ENCODE results near the gene OR2T6. TPM values are rescaled to one million over a fixed set of nuclear protein-coding genes. Genes with fewer than 3 reads are reported as not detected.
"Not testable (repeated sequence)": the region's sequence is repeated elsewhere in the genome, so short reads cannot be mapped to it uniquely, and the experiment has no call there.

Gene OR2T6
- polyA plus RNA-seq, 2 donors = not detected

DNA sequence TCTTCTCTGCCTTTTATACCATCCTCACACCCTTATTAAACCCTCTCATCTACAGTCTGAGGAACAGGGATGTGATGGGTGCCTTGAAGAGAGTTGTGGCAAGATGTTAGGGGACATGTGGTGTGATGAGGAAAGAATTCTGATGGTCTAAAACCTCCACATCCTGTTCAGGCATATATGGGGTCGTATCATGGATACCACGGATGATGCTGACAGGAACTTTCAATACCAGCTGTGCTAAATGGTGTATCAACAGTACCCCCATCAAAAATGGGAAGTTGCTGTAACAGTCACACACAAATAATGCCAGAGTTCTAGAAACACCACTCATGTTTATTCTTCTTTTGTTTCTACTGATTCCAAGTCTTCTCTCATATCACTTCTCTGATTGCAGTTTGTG lies 12.9 kb downstream of the OR2T6 start:
- 51 to 53% methylated on average over 2 of the region's 2 CpGs for WGBS, 2 donors
- H3K27me3 ChIP-seq (ENCODE audit: control insufficient read depth in 1 of 2, insufficient read depth in 2 of 2, low read length in 2 of 2) = no peaks in the 10 kb centered on the region
- H3K4me3 ChIP-seq (ENCODE audit: low read depth in 1 of 2, low read length in 2 of 2) = no peak overlapping the region
- no peaks in the 10 kb centered on the region for H3K36me3 ChIP-seq (ENCODE audit: control insufficient read depth in 2 of 2, insufficient read depth in 2 of 2, low read length in 1 of 2)
- no peak overlapping the region for H3K27ac ChIP-seq (ENCODE audit: low read depth in 2 of 2, low read length in 1 of 2)
- H3K4me1 ChIP-seq (ENCODE audit: control insufficient read depth in 2 of 2, insufficient read depth in 2 of 2, low read length in 1 of 2) = no peaks in the 10 kb centered on the region
- peaks cover 0 to 4% of the 10 kb centered on the region in 2 donors for H3K9me3 ChIP-seq (ENCODE audit: control insufficient read depth in 2 of 2, insufficient read depth in 1 of 2, low read depth in 1 of 2, low read length in 1 of 2)

DNA sequence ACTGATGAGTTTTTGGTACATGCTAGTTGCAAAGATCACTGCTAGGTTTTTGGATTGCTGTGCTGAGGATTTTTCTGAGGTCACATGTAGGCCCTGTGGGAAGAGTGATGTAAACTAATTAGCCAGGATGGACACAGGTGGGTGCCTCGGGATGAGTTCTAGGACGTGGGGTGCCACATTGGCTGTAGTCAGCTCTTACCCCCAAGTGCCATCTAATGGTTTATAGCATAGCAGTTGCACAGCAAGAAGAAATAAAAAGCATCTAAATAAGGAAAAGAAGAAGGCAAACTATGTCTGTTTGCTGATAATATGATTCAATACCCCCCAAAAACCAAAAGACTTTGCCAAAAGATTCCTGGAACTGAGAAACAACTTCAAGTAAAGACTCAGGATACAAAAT lies 17.5 kb downstream of the OR2T6 start:
- Histone ChIP-seq H3K4me3 (ENCODE audit: low read depth in 1 of 2, low read length in 2 of 2) (no peak overlapping the region), H3K9me3 (ENCODE audit: control insufficient read depth in 2 of 2, insufficient read depth in 1 of 2, low read depth in 1 of 2, low read length in 1 of 2) (peaks cover 0 to under 1% of the 10 kb centered on the region in 2 donors), H3K27me3 (ENCODE audit: control insufficient read depth in 1 of 2, insufficient read depth in 2 of 2, low read length in 2 of 2) (no peaks in the 10 kb centered on the region), H3K36me3 (ENCODE audit: control insufficient read depth in 2 of 2, insufficient read depth in 2 of 2, low read length in 1 of 2) (no peaks in the 10 kb centered on the region), H3K4me1 (ENCODE audit: control insufficient read depth in 2 of 2, insufficient read depth in 2 of 2, low read length in 1 of 2) (no peaks in the 10 kb centered on the region), H3K27ac (ENCODE audit: low read depth in 2 of 2, low read length in 1 of 2) (no peak overlapping the region)
- WGBS, 2 donors = 48 to 55% methylated on average over 2 of the region's 2 CpGs

DNA sequence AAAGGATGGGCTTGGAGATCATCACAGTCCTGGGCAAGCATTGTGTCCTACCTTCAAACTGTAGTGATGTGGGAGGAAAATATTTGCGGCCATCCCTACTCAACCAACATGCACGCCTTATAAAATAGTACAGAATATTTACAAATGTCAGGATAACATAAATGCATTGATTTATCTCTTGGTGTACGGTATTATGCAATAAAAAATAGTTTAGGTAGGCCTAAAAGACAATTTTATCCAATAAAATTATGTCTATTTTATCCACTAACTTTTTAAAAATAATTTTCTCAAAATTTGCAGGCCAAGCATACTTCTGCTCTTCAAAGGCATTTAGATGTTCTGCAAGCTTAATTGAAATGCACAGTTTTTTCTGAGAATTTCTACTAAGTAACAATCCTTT lies 27.2 kb downstream of the OR2T6 start, which contains the start of gene OR2T1:
OR2T1 (plus strand) TSS at position 301 of the 400 bp plus-strand sequence. CDS start 3,100 bp downstream, outside the sequence.
- no peaks in the 10 kb centered on the region for H3K4me1 ChIP-seq (ENCODE audit: control insufficient read depth in 2 of 2, insufficient read depth in 2 of 2, low read length in 1 of 2)
- no peak within 1 kb of the TSS for H3K4me3 ChIP-seq (ENCODE audit: low read depth in 1 of 2, low read length in 2 of 2)
- no peaks in the 10 kb centered on the region for H3K27me3 ChIP-seq (ENCODE audit: control insufficient read depth in 1 of 2, insufficient read depth in 2 of 2, low read length in 2 of 2)
- 69 to 70% methylated on average over 3 of the region's 3 CpGs for WGBS, 2 donors
- H3K36me3 ChIP-seq (ENCODE audit: control insufficient read depth in 2 of 2, insufficient read depth in 2 of 2, low read length in 1 of 2) = no peaks in the 10 kb centered on the region
- H3K9me3 ChIP-seq (ENCODE audit: control insufficient read depth in 2 of 2, insufficient read depth in 1 of 2, low read depth in 1 of 2, low read length in 1 of 2) = peaks cover 0 to 4% of the 10 kb centered on the region in 2 donors
- H3K27ac ChIP-seq (ENCODE audit: low read depth in 2 of 2, low read length in 1 of 2) = no peak within 1 kb of the TSS

DNA sequence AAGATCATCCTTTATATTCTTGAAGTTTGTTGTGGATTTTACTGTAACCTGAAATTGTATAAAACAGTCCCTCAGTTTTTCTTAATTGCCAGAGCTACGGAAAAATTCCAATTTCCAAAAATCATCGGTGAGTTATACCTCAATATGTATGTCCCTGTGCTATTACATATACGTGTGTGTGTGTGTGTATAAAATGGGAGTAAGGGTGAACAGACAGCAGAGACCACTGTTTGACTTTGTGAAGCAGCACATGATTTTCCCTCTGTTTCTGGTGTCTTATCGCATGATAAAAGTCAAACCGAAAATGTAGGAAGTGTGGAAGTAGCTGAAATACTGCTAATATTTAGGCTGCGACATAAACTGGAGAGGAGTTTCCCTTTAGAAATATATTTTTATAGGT lies 28.5 kb downstream of the OR2T6 start:
- no peak overlapping the region for H3K27ac ChIP-seq (ENCODE audit: low read depth in 2 of 2, low read length in 1 of 2)
- 87 to 92% methylated on average over 6 of the region's 6 CpGs for WGBS, 2 donors
- no peaks in the 10 kb centered on the region for H3K27me3 ChIP-seq (ENCODE audit: control insufficient read depth in 1 of 2, insufficient read depth in 2 of 2, low read length in 2 of 2)
- no peaks in the 10 kb centered on the region for H3K36me3 ChIP-seq (ENCODE audit: control insufficient read depth in 2 of 2, insufficient read depth in 2 of 2, low read length in 1 of 2)
- H3K4me3 ChIP-seq (ENCODE audit: low read depth in 1 of 2, low read length in 2 of 2) = no peak overlapping the region
- peaks cover 0 to 4% of the 10 kb centered on the region in 2 donors for H3K9me3 ChIP-seq (ENCODE audit: control insufficient read depth in 2 of 2, insufficient read depth in 1 of 2, low read depth in 1 of 2, low read length in 1 of 2)
- H3K4me1 ChIP-seq (ENCODE audit: control insufficient read depth in 2 of 2, insufficient read depth in 2 of 2, low read length in 1 of 2) = no peaks in the 10 kb centered on the region

DNA sequence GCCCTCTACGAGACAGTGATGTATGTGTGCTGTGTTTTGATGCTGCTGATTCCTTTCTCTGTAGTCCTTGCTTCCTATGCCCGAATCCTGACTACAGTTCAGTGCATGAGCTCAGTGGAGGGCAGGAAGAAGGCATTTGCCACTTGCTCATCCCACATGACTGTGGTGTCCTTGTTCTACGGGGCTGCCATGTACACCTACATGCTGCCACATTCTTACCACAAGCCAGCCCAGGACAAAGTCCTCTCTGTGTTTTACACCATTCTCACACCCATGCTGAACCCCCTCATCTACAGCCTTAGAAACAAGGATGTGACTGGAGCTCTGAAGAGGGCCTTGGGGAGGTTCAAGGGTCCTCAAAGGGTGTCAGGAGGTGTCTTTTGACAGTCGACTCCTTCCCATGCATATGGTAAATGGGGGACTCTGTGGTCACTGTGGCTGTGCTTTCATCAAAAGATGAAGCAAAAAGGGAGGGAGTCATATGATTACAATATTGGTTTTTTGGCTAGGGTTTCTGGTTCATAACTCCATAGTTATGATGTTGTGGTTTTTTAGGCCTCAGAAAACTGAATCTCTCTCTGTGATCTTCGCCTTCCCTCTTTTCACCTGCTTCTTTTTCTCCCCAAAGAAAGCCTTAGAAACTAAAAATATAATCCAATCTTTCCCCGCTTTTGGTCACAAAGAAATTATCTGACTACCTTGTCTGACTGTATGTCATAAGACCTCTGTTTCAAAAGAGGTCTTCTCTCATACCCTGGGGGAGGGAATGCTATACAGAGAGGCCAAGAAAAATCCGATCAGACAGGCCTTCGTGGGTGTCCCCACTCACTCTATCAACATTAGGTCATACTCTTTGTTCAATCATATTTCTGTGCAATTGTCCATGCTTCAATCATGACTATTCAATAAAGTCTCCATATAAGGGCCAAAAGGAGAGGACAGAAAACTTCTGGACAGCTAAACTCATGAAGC lies 31.5 kb downstream of the OR2T6 start:
- no peak overlapping the region for H3K4me3 ChIP-seq (ENCODE audit: low read depth in 1 of 2, low read length in 2 of 2)
- 61 to 69% methylated on average over 8 of the region's 8 CpGs for WGBS, 2 donors

DNA sequence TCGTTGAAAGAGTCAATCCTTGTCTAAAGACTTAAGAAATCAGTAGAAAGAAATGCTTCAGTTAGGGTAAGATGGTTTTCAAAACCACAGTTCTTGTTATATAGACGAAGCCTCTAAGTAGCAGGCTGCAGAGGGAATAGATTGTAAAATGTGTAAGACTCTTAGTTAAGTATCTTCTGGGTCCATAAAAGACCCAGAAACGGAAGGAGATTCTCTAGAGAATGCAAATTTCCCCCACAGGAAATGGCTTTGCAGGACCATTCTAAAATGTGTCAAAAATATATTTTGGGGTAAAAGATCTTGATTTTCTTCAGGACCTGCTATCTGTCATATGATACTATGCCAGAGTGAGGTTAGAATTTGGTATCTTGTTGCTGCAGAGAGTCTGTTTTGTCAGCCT lies 40.7 kb downstream of the OR2T6 start:
- Histone ChIP-seq H3K27ac (ENCODE audit: low read depth in 2 of 2, low read length in 1 of 2) (no peak overlapping the region), H3K4me3 (ENCODE audit: low read depth in 1 of 2, low read length in 2 of 2) (no peak overlapping the region), H3K9me3 (ENCODE audit: control insufficient read depth in 2 of 2, insufficient read depth in 1 of 2, low read depth in 1 of 2, low read length in 1 of 2) (peaks cover 2 to 4% of the 10 kb centered on the region in 2 donors), H3K4me1 (ENCODE audit: control insufficient read depth in 2 of 2, insufficient read depth in 2 of 2, low read length in 1 of 2) (no peaks in the 10 kb centered on the region), H3K27me3 (ENCODE audit: control insufficient read depth in 1 of 2, insufficient read depth in 2 of 2, low read length in 2 of 2) (no peaks in the 10 kb centered on the region), H3K36me3 (ENCODE audit: control insufficient read depth in 2 of 2, insufficient read depth in 2 of 2, low read length in 1 of 2) (no peaks in the 10 kb centered on the region)
- WGBS, 2 donors = 45 to 62% methylated on average over 3 of the region's 3 CpGs

More for the DNA sequence above, 31.5 kb downstream of the OR2T6 start:
- H3K9me3 ChIP-seq (ENCODE audit: control insufficient read depth in 2 of 2, insufficient read depth in 1 of 2, low read depth in 1 of 2, low read length in 1 of 2) = peaks cover 3 to 5% of the 10 kb centered on the region in 2 donors
- no peaks in the 10 kb centered on the region for H3K4me1 ChIP-seq (ENCODE audit: control insufficient read depth in 2 of 2, insufficient read depth in 2 of 2, low read length in 1 of 2)
- H3K27me3 ChIP-seq (ENCODE audit: control insufficient read depth in 1 of 2, insufficient read depth in 2 of 2, low read length in 2 of 2) = no peaks in the 10 kb centered on the region
- H3K36me3 ChIP-seq (ENCODE audit: control insufficient read depth in 2 of 2, insufficient read depth in 2 of 2, low read length in 1 of 2) = no peaks in the 10 kb centered on the region
- H3K27ac ChIP-seq (ENCODE audit: low read depth in 2 of 2, low read length in 1 of 2) = no peak overlapping the region

DNA sequence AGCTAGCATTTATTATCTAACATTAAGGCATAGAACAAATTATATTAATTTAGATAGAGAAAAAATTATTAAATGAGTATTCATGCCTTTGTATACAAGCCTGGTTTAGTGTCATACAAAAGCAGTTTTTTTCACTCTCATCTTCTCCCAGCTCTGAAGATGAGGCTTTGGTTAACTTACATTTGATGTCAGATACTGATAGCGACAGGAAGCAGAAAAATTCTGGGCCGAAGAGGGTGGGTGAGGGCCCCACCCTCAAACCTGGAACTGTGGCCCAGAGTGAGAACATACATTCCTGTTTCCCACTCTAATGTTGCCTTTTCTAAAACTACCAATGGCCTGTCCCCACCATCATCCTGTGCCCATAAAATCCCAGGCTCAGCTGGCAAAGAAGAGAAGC lies 42.3 kb downstream of the OR2T6 start:
- H3K4me3 ChIP-seq (ENCODE audit: low read depth in 1 of 2, low read length in 2 of 2) = no peak overlapping the region
- no peak overlapping the region for H3K27ac ChIP-seq (ENCODE audit: low read depth in 2 of 2, low read length in 1 of 2)
- no peaks in the 10 kb centered on the region for H3K27me3 ChIP-seq (ENCODE audit: control insufficient read depth in 1 of 2, insufficient read depth in 2 of 2, low read length in 2 of 2)
- no peaks in the 10 kb centered on the region for H3K36me3 ChIP-seq (ENCODE audit: control insufficient read depth in 2 of 2, insufficient read depth in 2 of 2, low read length in 1 of 2)
- 60 to 67% methylated on average over 2 of the region's 2 CpGs for WGBS, 2 donors
- no peaks in the 10 kb centered on the region for H3K4me1 ChIP-seq (ENCODE audit: control insufficient read depth in 2 of 2, insufficient read depth in 2 of 2, low read length in 1 of 2)
- peaks cover 2% of the 10 kb centered on the region in 2 donors for H3K9me3 ChIP-seq (ENCODE audit: control insufficient read depth in 2 of 2, insufficient read depth in 1 of 2, low read depth in 1 of 2, low read length in 1 of 2)

DNA sequence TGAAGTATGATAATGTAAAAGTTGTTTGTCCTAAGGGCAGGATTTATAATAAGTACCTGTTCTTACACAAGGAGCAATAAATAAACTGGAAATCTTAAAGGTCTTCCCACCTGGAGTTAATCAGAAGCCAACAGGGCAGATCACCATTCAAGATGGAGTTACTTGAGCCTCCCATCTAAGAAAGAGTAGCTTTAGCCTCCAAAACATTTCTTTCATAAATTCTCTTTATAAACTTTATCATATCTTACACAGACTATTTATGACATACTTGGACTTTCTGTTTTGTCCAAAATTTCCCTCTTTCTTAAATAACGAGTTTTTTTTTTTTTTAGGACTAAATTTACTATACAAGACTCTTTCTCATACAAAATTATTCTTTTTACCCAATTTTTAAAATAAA lies 45.8 kb downstream of the OR2T6 start:
- no peaks in the 10 kb centered on the region for H3K27me3 ChIP-seq (ENCODE audit: control insufficient read depth in 1 of 2, insufficient read depth in 2 of 2, low read length in 2 of 2)
- H3K9me3 ChIP-seq (ENCODE audit: control insufficient read depth in 2 of 2, insufficient read depth in 1 of 2, low read depth in 1 of 2, low read length in 1 of 2) = peaks cover 0 to 2% of the 10 kb centered on the region in 2 donors
- 10 to 14% methylated on average over 1 of the region's 1 CpG for WGBS, 2 donors
- no peak overlapping the region for H3K4me3 ChIP-seq (ENCODE audit: low read depth in 1 of 2, low read length in 2 of 2)
- H3K36me3 ChIP-seq (ENCODE audit: control insufficient read depth in 2 of 2, insufficient read depth in 2 of 2, low read length in 1 of 2) = no peaks in the 10 kb centered on the region
- no peak overlapping the region for H3K27ac ChIP-seq (ENCODE audit: low read depth in 2 of 2, low read length in 1 of 2)
- no peaks in the 10 kb centered on the region for H3K4me1 ChIP-seq (ENCODE audit: control insufficient read depth in 2 of 2, insufficient read depth in 2 of 2, low read length in 1 of 2)

DNA sequence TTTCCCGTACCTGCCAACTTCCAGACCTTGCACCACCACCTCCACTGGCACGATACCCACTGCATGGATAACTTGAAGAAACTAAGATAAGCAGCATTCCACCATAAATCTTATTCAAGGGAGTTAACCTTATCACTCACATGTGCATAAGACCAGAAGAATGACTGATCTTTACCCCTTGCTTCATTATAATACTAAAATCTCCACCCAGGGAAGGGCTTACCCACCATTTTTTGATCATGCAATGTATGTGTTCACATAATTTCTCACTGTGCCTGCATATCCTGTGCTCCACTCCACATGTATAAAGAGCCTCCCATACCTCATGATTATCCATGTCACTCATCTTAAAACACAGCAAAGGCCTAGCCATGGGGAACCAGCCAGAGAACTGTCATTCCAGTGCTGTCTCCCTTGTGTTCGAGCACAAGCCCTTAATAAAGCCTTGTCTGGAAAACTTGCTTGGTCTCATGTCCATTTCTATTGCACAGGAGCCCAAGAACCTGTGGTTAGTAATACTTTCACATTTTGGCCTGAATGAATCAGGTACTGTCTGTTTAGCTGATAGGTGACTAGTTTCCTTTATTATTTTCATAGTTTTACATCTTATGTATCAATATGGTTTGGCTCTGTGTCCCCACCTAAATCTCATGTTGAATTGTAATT lies 52.1 kb downstream of the OR2T6 start:
- 58 to 62% methylated on average over 3 of the region's 3 CpGs for WGBS, 2 donors
- not testable (repeated sequence) for H3K9me3 ChIP-seq (ENCODE audit: control insufficient read depth in 2 of 2, insufficient read depth in 1 of 2, low read depth in 1 of 2, low read length in 1 of 2); H3K4me1 ChIP-seq (ENCODE audit: control insufficient read depth in 2 of 2, insufficient read depth in 2 of 2, low read length in 1 of 2); H3K4me3 ChIP-seq (ENCODE audit: low read depth in 1 of 2, low read length in 2 of 2); H3K36me3 ChIP-seq (ENCODE audit: control insufficient read depth in 2 of 2, insufficient read depth in 2 of 2, low read length in 1 of 2); H3K27me3 ChIP-seq (ENCODE audit: control insufficient read depth in 1 of 2, insufficient read depth in 2 of 2, low read length in 2 of 2); H3K27ac ChIP-seq (ENCODE audit: low read depth in 2 of 2, low read length in 1 of 2)
